Measurements from ENCODE around the gene DIRAS1. TPM values are rescaled to one million over a fixed set of nuclear protein-coding genes. Genes with fewer than 3 reads are reported as not detected.
"Not testable (repeated sequence)": the region's sequence is repeated elsewhere in the genome, so short reads cannot be mapped to it uniquely, and the experiment has no call there.

DIRAS1 gene
- total RNA-seq, 1 experiment from 2014 or later, result 0.17 TPM

- Mint-ChIP-seq H3K27ac (ENCODE audit: unreplicated experiment) (no peak overlapping the region), H3K9me3 (ENCODE audit: low read depth, unreplicated experiment) (no peaks in the 10 kb centered on the region), H3K4me3 (ENCODE audit: low read depth, unreplicated experiment) (no peak overlapping the region), H3K27me3 (ENCODE audit: unreplicated experiment) (no peaks in the 10 kb centered on the region), H3K36me3 (ENCODE audit: insufficient read depth, unreplicated experiment) (no peaks in the 10 kb centered on the region), H3K4me1 (ENCODE audit: low read depth, unreplicated experiment) (no peaks in the 10 kb centered on the region)
- intact Hi-C loops (cut with micrococcal nuclease; ENCODE audit: unreplicated experiment), result no loop called here
- CTCF ChIA-PET, result interaction anchor here (0.6 kb wide), 1 partner anchor 17 kb away, joined by 3 read pairs; the partner anchor contains the start of gene GNG7
- no peak for DNase-seq
- no peak for TF ChIP-seq CTCF (IDR thresholded peaks at IDR 0.05; ENCODE audit: unreplicated experiment)
- BruUV-seq (replicated peaks), result no TSS peak
Measured at GRCh38 chr19:2685204-2685704, 35.9 kb downstream of the DIRAS1 start.

GRCh38 chr19:2683430-2684003 lies 37.7 kb downstream of the DIRAS1 start:
- no peak for TF ChIP-seq CTCF (IDR thresholded peaks at IDR 0.05; ENCODE audit: unreplicated experiment)
- intact Hi-C loops (cut with micrococcal nuclease; ENCODE audit: unreplicated experiment), result no loop called here
- Mint-ChIP-seq H3K36me3 (ENCODE audit: insufficient read depth, unreplicated experiment) (peaks cover 4% of the 10 kb centered on the region), H3K9me3 (ENCODE audit: low read depth, unreplicated experiment) (peaks cover 4% of the 10 kb centered on the region), H3K4me1 (ENCODE audit: low read depth, unreplicated experiment) (no peaks in the 10 kb centered on the region), H3K27ac (ENCODE audit: unreplicated experiment) (no peak overlapping the region), H3K4me3 (ENCODE audit: low read depth, unreplicated experiment) (no peak overlapping the region), H3K27me3 (ENCODE audit: unreplicated experiment) (no peaks in the 10 kb centered on the region)
- no TSS peak for BruUV-seq (replicated peaks)
- CTCF ChIA-PET, result no interaction called here
- DNase-seq, result no peak

DNA sequence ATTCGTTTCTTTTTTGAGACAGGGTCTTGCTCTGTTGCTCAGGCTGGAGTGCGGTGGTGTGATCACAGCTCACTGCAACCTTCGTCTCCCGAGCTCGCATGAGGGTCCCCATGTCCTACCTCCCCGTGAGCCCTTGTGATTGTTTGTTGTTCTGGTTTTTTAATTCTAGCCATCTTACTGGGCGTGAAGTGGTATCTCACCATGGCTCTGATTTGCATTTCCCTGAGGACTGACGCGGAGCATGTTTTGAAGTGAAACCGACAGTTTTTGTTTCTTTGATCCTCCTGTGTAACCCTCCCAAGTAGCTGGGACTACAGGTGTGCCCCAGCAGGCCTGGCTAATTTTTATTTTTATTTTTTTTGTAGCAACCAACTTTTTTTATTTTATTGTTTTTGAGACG lies 40.4 kb downstream of the DIRAS1 start:
- peaks cover 5% of the 10 kb centered on the region for H3K36me3 Mint-ChIP-seq (ENCODE audit: insufficient read depth, unreplicated experiment)
- H3K27me3 Mint-ChIP-seq (ENCODE audit: unreplicated experiment), result peaks cover 19% of the 10 kb centered on the region
- BruUV-seq (replicated peaks), result no TSS peak
- CTCF ChIA-PET, result no interaction called here
- no peak for DNase-seq
- peaks cover 4% of the 10 kb centered on the region for H3K9me3 Mint-ChIP-seq (ENCODE audit: low read depth, unreplicated experiment)
- no peak for TF ChIP-seq CTCF (IDR thresholded peaks at IDR 0.05; ENCODE audit: unreplicated experiment)
- H3K4me1 Mint-ChIP-seq (ENCODE audit: low read depth, unreplicated experiment), result no peaks in the 10 kb centered on the region
- H3K4me3 Mint-ChIP-seq (ENCODE audit: low read depth, unreplicated experiment), result no peak overlapping the region
- intact Hi-C loops (cut with micrococcal nuclease; ENCODE audit: unreplicated experiment), result no loop called here
- H3K27ac Mint-ChIP-seq (ENCODE audit: unreplicated experiment), result no peak overlapping the region

GRCh38 chr19:2679439-2679838 lies 41.7 kb downstream of the DIRAS1 start:
- Mint-ChIP-seq H3K4me1 (ENCODE audit: low read depth, unreplicated experiment) (no peaks in the 10 kb centered on the region), H3K36me3 (ENCODE audit: insufficient read depth, unreplicated experiment) (peaks cover 5% of the 10 kb centered on the region), H3K27ac (ENCODE audit: unreplicated experiment) (no peak overlapping the region), H3K9me3 (ENCODE audit: low read depth, unreplicated experiment) (peaks cover 4% of the 10 kb centered on the region), H3K4me3 (ENCODE audit: low read depth, unreplicated experiment) (no peak overlapping the region), H3K27me3 (ENCODE audit: unreplicated experiment) (peaks cover 29% of the 10 kb centered on the region)
- no peak for TF ChIP-seq CTCF (IDR thresholded peaks at IDR 0.05; ENCODE audit: unreplicated experiment)
- BruUV-seq (replicated peaks), result no TSS peak
- intact Hi-C loops (cut with micrococcal nuclease; ENCODE audit: unreplicated experiment), result no loop called here
- DNase-seq, result no peak
- CTCF ChIA-PET, result no interaction called here

GRCh38 chr19:2678948-2679347 lies 42.2 kb downstream of the DIRAS1 start:
- intact Hi-C loops (cut with micrococcal nuclease; ENCODE audit: unreplicated experiment); H3K4me3 Mint-ChIP-seq (ENCODE audit: low read depth, unreplicated experiment); CTCF ChIA-PET; H3K36me3 Mint-ChIP-seq (ENCODE audit: insufficient read depth, unreplicated experiment); H3K4me1 Mint-ChIP-seq (ENCODE audit: low read depth, unreplicated experiment); H3K9me3 Mint-ChIP-seq (ENCODE audit: low read depth, unreplicated experiment); DNase-seq; BruUV-seq (replicated peaks); H3K27ac Mint-ChIP-seq (ENCODE audit: unreplicated experiment): not testable (repeated sequence)
- H3K27me3 Mint-ChIP-seq (ENCODE audit: unreplicated experiment), result peaks cover 29% of the 10 kb centered on the region

All from Calu3 (cell line).